Mesodermal cell (in vitro differentiated cells): ENCODE measurements around the gene ERBB4.

Experiments used
- H3K27ac ChIP-seq: 2 replicates; pipeline ENCODE4 v1.7.0; 2013; ENCODE audit warnings: mild to moderate bottlenecking, low read depth, low read length, moderate library complexity; ENCODE audit not compliant: severe bottlenecking
- H3K36me3 ChIP-seq: 2 replicates; pipeline ENCODE4 v1.7.1; 2013; ENCODE audit warnings: mild to moderate bottlenecking, low read length, moderate library complexity; ENCODE audit not compliant: control insufficient read depth, insufficient read depth
- H3K4me1 ChIP-seq: one replicate; pipeline ENCODE4 v1.7.1; 2013; ENCODE audit warnings: mild to moderate bottlenecking, low read length; ENCODE audit not compliant: insufficient read depth, control insufficient read depth, poor library complexity, severe bottlenecking
- H3K4me3 ChIP-seq: 2 replicates; pipeline ENCODE4 v1.7.0; 2013; ENCODE audit warnings: low read length, control low read depth, mild to moderate bottlenecking; ENCODE audit not compliant: insufficient read depth, poor library complexity, severe bottlenecking; ENCODE audit errors: extremely low read depth
- H3K9me3 ChIP-seq: 2 replicates; pipeline ENCODE4 v1.7.1; 2013; ENCODE audit warnings: mild to moderate bottlenecking, low read length, moderate library complexity; ENCODE audit not compliant: control insufficient read depth
- WGBS, 2 experiments: methylation state at CpG; one replicate each; pipeline ENCODE4 v1.1.5; 2013; ENCODE audit warnings: missing lambda C conversion rate in 2 of 2; ENCODE audit not compliant: insufficient coverage in 2 of 2; 5-methylcytosine and 5-hydroxymethylcytosine counted together

The ERBB4 gene

DNA sequence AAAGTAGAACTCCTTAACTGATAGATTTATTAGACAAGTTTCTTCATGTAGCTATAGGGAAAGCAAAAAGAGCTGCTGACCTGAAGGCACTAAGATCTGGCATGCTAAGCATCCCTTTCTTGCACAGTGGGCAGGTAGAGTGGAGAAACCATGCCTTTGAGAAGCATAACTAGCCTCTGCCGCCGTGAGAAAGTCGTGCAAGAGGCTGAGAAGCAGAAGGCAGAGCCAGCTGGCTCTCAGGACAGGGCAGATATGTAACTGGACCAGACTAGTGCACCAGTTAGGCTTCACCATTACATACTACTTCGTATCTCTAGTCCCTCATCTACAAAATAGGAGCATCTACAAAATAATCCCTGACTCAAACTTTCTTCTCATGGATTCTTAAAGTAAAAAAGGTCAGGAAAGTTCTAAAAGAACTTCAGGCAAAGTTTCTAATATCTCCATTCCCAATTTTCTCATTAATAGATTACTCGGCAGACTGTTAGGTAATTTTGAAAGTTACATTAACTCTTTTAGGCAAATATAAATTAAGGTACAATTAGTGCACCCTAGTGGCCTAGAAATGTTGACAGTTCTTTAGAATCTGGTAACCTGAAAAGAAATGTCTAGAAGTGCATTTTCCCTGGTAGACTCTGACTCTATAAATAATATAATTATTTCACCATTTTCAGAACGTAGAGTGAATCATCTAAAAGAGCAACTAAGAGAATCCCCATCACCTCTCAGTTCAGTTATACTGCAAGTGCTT is 10.3 kb downstream of the ERBB4 start:
- Histone ChIP-seq H3K27ac (no peak overlapping the region), H3K36me3 (no peaks in the 10 kb centered on the region), H3K4me3 (no peak overlapping the region), H3K4me1 (no peaks in the 10 kb centered on the region), H3K9me3 (no peaks in the 10 kb centered on the region)
- WGBS, 2 experiments = 78 to 91% methylated on average over 4 of the region's 6 CpGs

DNA sequence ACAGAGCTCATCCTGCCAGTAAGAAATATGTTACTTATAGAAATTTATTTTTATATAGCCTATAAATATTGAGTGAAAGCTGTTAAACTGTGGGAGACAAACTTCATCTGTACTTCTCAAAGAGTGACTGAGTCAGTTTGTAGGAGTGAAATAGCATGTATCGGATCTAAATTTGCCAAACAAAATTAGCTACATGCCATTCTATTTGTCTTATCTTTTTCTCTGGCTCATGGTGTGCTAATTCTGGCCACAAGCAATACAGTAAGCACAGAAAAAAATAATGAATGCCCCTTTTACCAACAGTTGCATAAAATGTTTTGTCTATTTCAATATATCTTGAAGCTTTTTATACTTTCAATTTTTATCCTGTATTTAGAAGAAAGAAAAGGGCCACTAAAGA is 12.5 kb downstream of the ERBB4 start:
- no peaks in the 10 kb centered on the region for H3K4me1 ChIP-seq
- no peak overlapping the region for H3K4me3 ChIP-seq
- no peaks in the 10 kb centered on the region for H3K9me3 ChIP-seq
- no peak overlapping the region for H3K27ac ChIP-seq
- no peaks in the 10 kb centered on the region for H3K36me3 ChIP-seq
- WGBS, 2 experiments = no CpG with 5 or more reads among the region's 1 CpG

DNA sequence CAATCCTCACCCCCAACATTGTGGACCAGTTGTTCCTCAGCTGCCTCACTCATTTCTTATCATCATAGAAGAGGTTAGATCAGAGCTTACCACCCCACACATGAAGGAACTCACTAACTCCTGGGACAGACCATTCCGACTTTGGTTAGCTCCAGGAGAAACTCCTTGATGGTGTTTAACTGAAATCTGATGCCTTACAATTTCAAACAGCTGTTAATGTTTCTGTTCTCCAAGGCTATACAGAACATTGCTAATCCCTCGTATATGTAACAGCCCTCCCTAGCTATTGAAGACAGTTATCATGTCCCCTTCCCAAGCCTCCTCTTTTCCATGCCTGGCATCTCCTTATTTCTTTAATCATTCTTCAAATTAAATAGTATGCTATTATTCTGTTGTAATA is 14.8 kb downstream of the ERBB4 start:
- WGBS, 2 experiments = 40 to 57% methylated on average over 1 of the region's 2 CpGs

DNA sequence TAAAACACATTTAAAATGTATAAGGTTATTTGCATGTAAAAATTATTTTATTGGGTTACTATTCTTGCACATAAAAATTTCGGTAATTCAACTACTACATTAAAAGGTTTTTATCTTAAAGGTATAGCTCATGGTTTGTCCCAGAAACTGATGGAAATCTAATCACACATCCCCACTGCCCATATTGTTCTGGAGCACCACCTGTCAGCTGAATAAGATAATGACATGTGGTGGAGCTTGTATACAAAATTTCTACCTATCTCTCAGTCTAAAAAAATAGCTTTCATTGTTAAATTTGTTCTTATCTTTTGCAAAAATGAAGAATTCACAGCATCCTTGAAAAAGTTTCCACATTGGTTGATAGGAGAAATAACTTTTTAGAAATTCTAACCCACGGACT is 18.3 kb downstream of the ERBB4 start:
- no peak overlapping the region for H3K27ac ChIP-seq
- H3K4me3 ChIP-seq = no peak overlapping the region
- no peaks in the 10 kb centered on the region for H3K36me3 ChIP-seq
- WGBS, 2 experiments = no CpG with 5 or more reads among the region's 2 CpGs
- no peaks in the 10 kb centered on the region for H3K4me1 ChIP-seq
- H3K9me3 ChIP-seq = no peaks in the 10 kb centered on the region

More for the DNA sequence above, 14.8 kb downstream of the ERBB4 start:
- Histone ChIP-seq H3K36me3 (no peaks in the 10 kb centered on the region), H3K9me3 (no peaks in the 10 kb centered on the region), H3K4me1 (no peaks in the 10 kb centered on the region), H3K4me3 (no peak overlapping the region), H3K27ac (no peak overlapping the region)

DNA sequence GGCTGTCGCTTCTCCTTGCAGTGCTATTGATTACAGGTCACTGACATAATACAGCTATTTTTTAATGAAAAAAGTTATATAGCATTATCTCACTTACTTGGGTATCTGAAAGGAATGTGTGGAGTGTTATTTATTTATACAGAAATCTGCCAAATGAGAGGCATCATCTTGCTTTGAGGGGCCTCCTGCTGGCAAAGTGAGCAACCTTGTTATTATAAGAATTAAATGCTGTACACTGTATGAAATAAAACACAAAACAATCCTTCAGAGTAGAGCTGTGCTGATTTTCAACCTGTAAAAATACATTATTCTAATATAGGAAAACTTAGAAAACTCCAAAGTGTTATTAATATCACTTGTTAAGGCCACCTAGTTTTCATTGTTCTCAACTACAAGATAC is 20.9 kb downstream of the ERBB4 start:
- H3K36me3 ChIP-seq = no peaks in the 10 kb centered on the region
- H3K4me1 ChIP-seq = no peaks in the 10 kb centered on the region
- no peak overlapping the region for H3K27ac ChIP-seq
- no peaks in the 10 kb centered on the region for H3K9me3 ChIP-seq
- H3K4me3 ChIP-seq = no peak overlapping the region
- WGBS, 2 experiments = no CpG with 5 or more reads among the region's 1 CpG

DNA sequence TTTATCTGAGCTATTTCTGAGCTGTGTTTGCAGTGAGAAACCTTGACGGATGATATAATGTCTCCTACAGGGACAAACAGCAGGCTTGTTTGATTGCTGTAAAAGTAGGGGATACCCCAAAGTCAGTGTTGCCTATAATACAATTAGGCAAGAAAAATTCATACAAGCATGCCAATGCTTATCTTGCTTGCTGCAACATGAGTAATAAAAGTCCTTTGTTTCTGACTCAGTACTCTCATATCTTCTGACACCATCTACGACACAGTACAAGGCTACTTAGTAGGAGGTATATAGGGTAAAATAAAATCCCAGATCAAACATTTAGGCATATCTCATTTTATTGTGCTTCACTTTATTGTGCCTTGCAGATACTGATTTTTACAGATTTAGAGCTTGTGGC is 33.0 kb downstream of the ERBB4 start:
- Histone ChIP-seq H3K36me3 (no peaks in the 10 kb centered on the region), H3K27ac (no peak overlapping the region), H3K4me1 (no peaks in the 10 kb centered on the region), H3K9me3 (no peaks in the 10 kb centered on the region), H3K4me3 (no peak overlapping the region)
- 100% methylated on average over 1 of the region's 2 CpGs; no CpG with 5 or more reads in 1 of the 2 experiments for WGBS, 2 experiments

GRCh38 chr2:212495046-212495445 is 43.6 kb downstream of the ERBB4 start:
- Histone ChIP-seq H3K9me3 (no peaks in the 10 kb centered on the region), H3K4me1 (no peaks in the 10 kb centered on the region), H3K4me3 (no peak overlapping the region), H3K27ac (no peak overlapping the region), H3K36me3 (no peaks in the 10 kb centered on the region)
- WGBS, 2 experiments = no CpG with 5 or more reads among the region's 1 CpG

DNA sequence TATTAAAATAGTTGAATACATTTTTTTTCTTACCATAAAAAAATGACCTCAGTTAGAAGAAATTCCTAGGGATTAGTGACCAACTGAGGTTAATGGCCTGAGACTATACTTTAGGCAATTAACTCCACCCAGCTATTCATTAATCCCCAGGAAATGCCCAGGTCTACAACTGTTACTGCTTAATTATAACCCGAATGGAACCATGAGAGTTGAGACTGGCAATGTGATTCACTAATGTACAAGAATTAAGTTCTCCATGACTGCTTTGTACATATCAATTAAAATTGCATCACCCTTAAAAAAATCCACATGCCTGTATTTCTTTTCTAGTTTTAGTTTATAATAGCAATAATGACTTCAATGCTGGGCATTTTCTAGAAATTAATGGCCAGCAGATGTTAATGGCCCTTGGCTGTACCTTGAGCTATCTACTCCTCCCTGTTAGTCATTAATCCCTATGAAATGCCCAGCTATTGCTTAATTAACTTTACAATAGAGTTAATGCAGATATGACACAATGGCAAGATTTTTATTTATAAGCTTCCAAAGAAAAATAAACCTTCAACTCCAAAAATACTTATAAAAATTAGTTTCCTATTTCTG is 44.1 kb downstream of the ERBB4 start:
- Histone ChIP-seq H3K4me3 (no peak overlapping the region), H3K9me3 (no peaks in the 10 kb centered on the region), H3K36me3 (no peaks in the 10 kb centered on the region), H3K4me1 (no peaks in the 10 kb centered on the region), H3K27ac (no peak overlapping the region)
- WGBS, 2 experiments = no CpG with 5 or more reads among the region's 1 CpG

DNA sequence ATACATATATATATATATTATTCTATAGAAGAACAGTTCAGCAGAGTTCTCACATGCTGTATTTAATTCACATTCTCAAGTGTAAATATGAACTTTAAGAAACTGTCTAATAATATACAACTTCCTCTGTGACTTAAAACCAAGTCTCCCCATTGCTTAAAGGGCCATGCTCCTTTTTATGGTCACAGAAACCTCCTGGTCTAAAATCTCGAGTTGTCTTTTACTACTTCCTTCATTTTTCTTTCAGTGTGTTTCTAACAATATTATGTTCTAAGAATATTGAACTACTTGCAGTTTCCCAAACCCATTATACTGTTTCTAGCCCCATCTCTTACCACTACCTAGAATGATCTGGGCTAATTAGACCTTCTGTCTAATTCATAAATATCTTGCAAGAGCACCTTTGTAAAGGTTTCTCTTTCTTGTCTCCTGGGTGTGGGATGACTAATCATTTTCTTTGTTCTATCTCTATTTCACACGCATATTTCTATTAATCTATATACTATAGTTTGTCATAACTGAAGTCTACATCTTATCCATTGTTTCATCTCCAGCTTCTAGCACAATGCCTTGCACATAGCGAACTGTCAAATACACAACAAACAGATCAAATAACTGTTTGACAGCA is 48.8 kb downstream of the ERBB4 start:
- 89 to 91% methylated on average over 1 of the region's 3 CpGs for WGBS, 2 experiments
- no peaks in the 10 kb centered on the region for H3K36me3 ChIP-seq
- H3K4me3 ChIP-seq = no peak overlapping the region
- no peaks in the 10 kb centered on the region for H3K9me3 ChIP-seq
- no peaks in the 10 kb centered on the region for H3K4me1 ChIP-seq
- H3K27ac ChIP-seq = no peak overlapping the region

- WGBS, 2 experiments = 100% methylated on average over 1 of the region's 2 CpGs
- Histone ChIP-seq H3K4me1 (no peaks in the 10 kb centered on the region), H3K9me3 (no peaks in the 10 kb centered on the region), H3K4me3 (no peak overlapping the region), H3K36me3 (no peaks in the 10 kb centered on the region), H3K27ac (no peak overlapping the region)
Measured at GRCh38 chr2:212488611-212489010, 50.0 kb downstream of the ERBB4 start.

DNA sequence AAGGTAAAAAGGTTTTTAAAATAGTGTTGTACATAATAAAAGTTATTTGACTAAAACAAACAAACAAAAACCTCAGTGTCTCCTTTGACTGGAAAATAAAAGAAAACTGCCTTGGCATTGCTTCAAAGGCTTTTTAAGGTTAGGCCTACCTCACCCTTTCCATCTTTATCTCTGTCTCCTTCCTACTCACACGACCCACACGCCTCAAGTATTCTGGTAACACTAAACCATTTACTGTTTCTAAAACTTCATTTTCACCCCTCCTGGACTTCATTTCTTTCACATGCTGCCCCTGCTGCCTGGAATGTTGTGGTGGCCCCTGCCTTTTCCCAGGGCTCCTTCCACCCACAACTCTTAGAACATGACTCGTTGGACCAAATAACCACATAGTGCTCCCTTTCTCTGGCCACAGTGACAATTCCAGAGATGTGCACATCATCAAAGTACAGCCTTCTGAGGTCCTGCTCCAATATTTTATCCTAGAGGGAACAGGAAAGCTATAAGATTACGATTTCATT is 54.0 kb downstream of the ERBB4 start:
- H3K4me3 ChIP-seq = no peak overlapping the region
- 76 to 78% methylated on average over 3 to 4 of the region's 4 CpGs for WGBS, 2 experiments
- H3K9me3 ChIP-seq = no peaks in the 10 kb centered on the region
- H3K4me1 ChIP-seq = no peaks in the 10 kb centered on the region
- H3K36me3 ChIP-seq = no peaks in the 10 kb centered on the region
- H3K27ac ChIP-seq = no peak overlapping the region
